ENCODE data around the gene ZNF543. TPM values are rescaled to one million over a fixed set of nuclear protein-coding genes. Genes with fewer than 3 reads are reported as not detected.

ZNF543 gene
- total and polyA plus RNA-seq, 2 of the 4 experiments (the other 2 are of a cell fraction): 1.8 to 9.0 TPM

DNA sequence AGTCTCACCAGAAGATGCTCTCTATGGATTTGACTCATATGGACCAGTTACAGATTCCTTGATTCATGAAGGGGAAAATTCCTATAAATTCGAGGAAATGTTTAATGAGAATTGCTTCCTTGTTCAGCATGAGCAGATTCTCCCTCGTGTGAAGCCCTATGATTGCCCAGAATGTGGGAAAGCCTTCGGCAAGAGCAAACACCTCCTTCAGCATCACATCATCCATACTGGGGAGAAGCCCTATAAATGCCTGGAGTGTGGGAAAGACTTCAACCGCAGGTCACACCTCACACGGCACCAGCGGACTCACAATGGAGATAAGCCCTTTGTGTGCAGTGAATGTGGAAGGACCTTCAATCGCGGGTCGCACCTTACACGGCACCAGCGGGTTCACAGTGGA is 29.3 kb upstream of the ZNF543 start:
- CTCF ChIA-PET: no interaction called here
- H3K9me3 ChIP-seq (ENCODE audit: control insufficient read depth, insufficient read depth, low read length): peaks cover 25% of the 10 kb centered on the region
- H2BK15ac ChIP-seq (ENCODE audit: low read depth, low read length): no peak overlapping the region
- H3K4me2 ChIP-seq (ENCODE audit: low read depth, low read length): no peak overlapping the region
- no peaks in the 10 kb centered on the region for H3K9me1 ChIP-seq (ENCODE audit: insufficient read depth, low read length)
- no peak overlapping the region for H3K9ac ChIP-seq (ENCODE audit: low read depth, low read length)
- no peak overlapping the region for H4K8ac ChIP-seq (ENCODE audit: low read depth in 2 of 2, low read length in 2 of 2)
- no CpG with 5 or more reads among the region's 11 CpGs for WGBS, 2 experiments (ENCODE audit: extremely low coverage in 2 of 2, insufficient read length in 1 of 2)
- H3K4ac ChIP-seq (ENCODE audit: low read depth, low read length): no peak overlapping the region
- in situ Hi-C loops (cut with MboI; ENCODE audit: low sequenced_read_pairs) (no loop called here), intact Hi-C loops (cut with micrococcal nuclease) (no loop called here), dilution Hi-C loops (cut with HindIII; ENCODE audit: low sequenced_read_pairs, unreplicated experiment) (no loop called here)
- no peaks in the 10 kb centered on the region for H3K4me1 ChIP-seq (ENCODE audit: control insufficient read depth, insufficient read depth, low read length)
- H2BK5ac ChIP-seq (ENCODE audit: low read depth, low read length, poor library complexity, severe bottlenecking): no peak overlapping the region
- H3K36me3 ChIP-seq (ENCODE audit: control insufficient read depth, insufficient read depth, low read length): peaks cover 66% of the 10 kb centered on the region
- ATAC-seq (ENCODE audit: low read depth) (no peak), DNase-seq (no peak)
- H3K4me3 ChIP-seq (ENCODE audit: insufficient read depth, low read depth, low read length): no peak overlapping the region
- H3K18ac ChIP-seq (ENCODE audit: low read depth, low read length): no peak overlapping the region
- H3K27me3 ChIP-seq (ENCODE audit: control insufficient read depth, insufficient read depth, low read length): no peaks in the 10 kb centered on the region
- H2BK120ac ChIP-seq (ENCODE audit: low read depth, low read length): no peak overlapping the region
- H3K56ac ChIP-seq (ENCODE audit: extremely low read depth, insufficient read depth, low read length): no peak overlapping the region
- TF ChIP-seq MAFK (IDR thresholded peaks at IDR 0.05; ENCODE audit: low read depth, low read length) (no peak), SMC3 (IDR thresholded peaks at IDR 0.05; ENCODE audit: low read depth, low read length) (no peak), FOS (IDR thresholded peaks at IDR 0.05; ENCODE audit: low read depth, low read length) (no peak), MXI1 (IDR thresholded peaks at IDR 0.05; ENCODE audit: borderline replicate concordance, low read depth, low read length) (no peak)
- H2AK9ac ChIP-seq (replicated peaks; ENCODE audit: low read depth, low read length, poor library complexity): no peak overlapping the region
- no peak overlapping the region for H2AK5ac ChIP-seq (ENCODE audit: low read depth, low read length)
- H3K14ac ChIP-seq (replicated peaks; ENCODE audit: low read depth, low read length): no peak overlapping the region
- H2BK20ac ChIP-seq (ENCODE audit: low read depth, low read length): no peak overlapping the region
- peaks cover 41% of the 10 kb centered on the region for H4K20me1 ChIP-seq (ENCODE audit: insufficient read depth, low read length)
- POLR2A ChIA-PET (ENCODE audit: unreplicated experiment): no interaction called here
- peaks cover 42 to 54% of the 10 kb centered on the region in 2 experiments for H3K79me1 ChIP-seq (ENCODE audit: low read depth in 1 of 2, low read length in 2 of 2)
- H4K5ac ChIP-seq (ENCODE audit: low read depth, low read length): no peak overlapping the region
- no peak overlapping the region for H3K27ac ChIP-seq (ENCODE audit: insufficient read depth, low read length)
- H3K23ac ChIP-seq (ENCODE audit: low read depth, low read length): no peak overlapping the region
- no peak overlapping the region for H4K91ac ChIP-seq (ENCODE audit: insufficient read depth, low read depth, low read length)
- BruUV-seq (replicated peaks): no TSS peak
- H2AFZ ChIP-seq (replicated peaks; ENCODE audit: low read length, poor library complexity): no peak overlapping the region
